ENCODE data around the gene SHROOM1. TPM values are rescaled to one million over a fixed set of nuclear protein-coding genes. Genes with fewer than 3 reads are reported as not detected.

SHROOM1 gene
- total and polyA plus RNA-seq, 2 of the 8 experiments (the other 6 are each of a cell fraction or from before 2014, with no cell fraction given), result 3.9 to 5.2 TPM

GRCh38 chr5:132877938-132878337, 47.5 kb upstream of the SHROOM1 start:
- Histone ChIP-seq H3K4me1 (replicated peaks in 1 of 4; ENCODE audit: control insufficient read depth in 3 of 4, insufficient read depth in 4 of 4, low read length in 3 of 4) (no peaks in the 10 kb centered on the region), H3K27ac (ENCODE audit: low read depth, low read length) (no peak overlapping the region), H3K79me1 (ENCODE audit: low read depth, low read length) (no peaks in the 10 kb centered on the region), H3K14ac (ENCODE audit: insufficient read length) (no peak overlapping the region), H3K79me2 (ENCODE audit: control insufficient read depth in 1 of 2, insufficient read depth in 2 of 2, low read length in 2 of 2) (no peaks in the 10 kb centered on the region), H4K5ac (ENCODE audit: insufficient read length, low read depth, low read length) (no peak overlapping the region), H3K36me3 (ENCODE audit: control insufficient read depth in 2 of 4, insufficient read depth in 4 of 4, low read length in 3 of 4) (peaks cover 3 to 45% (median 24%) of the 10 kb centered on the region in 4 experiments; a peak in 7 of 8 replicates), H2BK20ac (ENCODE audit: low read length) (no peak overlapping the region), H2BK15ac (ENCODE audit: low read length) (no peak overlapping the region), H2BK5ac (ENCODE audit: low read depth, low read length) (no peak overlapping the region), H3K4me3 (ENCODE audit: extremely low read depth in 1 of 4, insufficient read depth in 2 of 4, low read depth in 3 of 4, low read length in 4 of 4) (no peak overlapping the region), H3K9me3 (ENCODE audit: insufficient read depth in 2 of 2, low read depth in 1 of 2, low read length in 1 of 2) (no peaks in the 10 kb centered on the region), H3K56ac (replicated peaks; ENCODE audit: insufficient read length, low read depth, low read length) (no peak overlapping the region), H3K9ac (replicated peaks in 1 of 4; ENCODE audit: extremely low read depth in 1 of 4, low read depth in 3 of 4, low read length in 3 of 4) (no peak overlapping the region), H4K91ac (replicated peaks; ENCODE audit: insufficient read length, low read length) (no peak overlapping the region), H3K23ac (ENCODE audit: insufficient read length) (no peak overlapping the region), H2AFZ (ENCODE audit: low read length) (no peak overlapping the region), H2AK5ac (ENCODE audit: low read depth, low read length) (no peak overlapping the region), H3K4me2 (ENCODE audit: insufficient read depth in 1 of 2, low read depth in 2 of 2, low read length in 2 of 2) (no peak overlapping the region), H3K27me3 (replicated peaks in 1 of 4; ENCODE audit: control insufficient read depth in 3 of 4, extremely low read depth in 1 of 4, insufficient read depth in 3 of 4, low read length in 3 of 4) (no peaks in the 10 kb centered on the region), H4K20me1 (replicated peaks in 1 of 2; ENCODE audit: control insufficient read depth in 1 of 2, insufficient read depth in 2 of 2, low read length in 2 of 2) (no peaks in the 10 kb centered on the region), H4K8ac (ENCODE audit: extremely low read depth, insufficient read depth, low read length) (no peak overlapping the region), H3K18ac (ENCODE audit: extremely low read depth, low read length) (no peak overlapping the region), H3K4ac (replicated peaks; ENCODE audit: insufficient read length, low read depth, low read length) (no peak overlapping the region), H2BK120ac (replicated peaks; ENCODE audit: low read depth, low read length) (no peak overlapping the region), H2BK12ac (ENCODE audit: low read depth, low read length) (no peak overlapping the region), H3K23me2 (ENCODE audit: low read depth, low read length) (0 out of 2 replicates have a peak, but pooled peaks cover 2% of the 10 kb centered on the region)
- no peak for FAIRE-seq
- CTCF ChIA-PET (ENCODE audit: partially characterized antibody), result interaction anchor here (1.0 to 32.2 kb wide), 2 partner anchors 23 to 48 kb away, joined by 3 to 465 read pairs; partner anchors contain the start of gene SHROOM1
- no peak for TF ChIP-seq EZH2 (IDR thresholded peaks at IDR 0.05; ENCODE audit: low read depth, low read length, severe bottlenecking)
- TF ChIP-seq SP2 (IDR thresholded peaks at IDR 0.05; ENCODE audit: low read length), result no peak
- DNase-seq (ENCODE audit: low read depth in 1 of 2, low spot score in 2 of 2), result no peak
- POLR2A ChIA-PET (ENCODE audit: partially characterized antibody), result interaction anchor here (2.4 kb wide), 1 partner anchor 11 kb away, joined by 15 read pairs; the partner anchor contains the start of genes GDF9 and UQCRQ
- WGBS, 2 experiments (ENCODE audit: extremely low coverage in 1 of 2, insufficient coverage in 1 of 2, insufficient read length in 1 of 2, insufficient replicate concordance in 2 of 2, low coverage in 1 of 2, low lambda C conversion rate in 2 of 2, missing lambda C conversion rate in 1 of 2), result 95% methylated on average over 3 of the region's 3 CpGs; no CpG with 5 or more reads in 1 of the 2 experiments

All from H1 (cell line).